Measurements from ENCODE around the gene ABHD17A.

The ABHD17A gene

GRCh38 chr19:1855040-1855827, 30.1 kb downstream of the ABHD17A start:
- H3K4me1 ChIP-seq (ENCODE audit: control insufficient read depth, insufficient read depth, low read length), result peaks cover 28% of the 10 kb centered on the region
- peak overlapping the region; percentile 66 for H3K4me3 ChIP-seq (ENCODE audit: low read length)
- H3K9me3 ChIP-seq (ENCODE audit: control insufficient read depth, low read length), result no peaks in the 10 kb centered on the region
- peak overlapping the region; percentile 82 for H3K9ac ChIP-seq (ENCODE audit: low read length)
- peak; percentile 96 for DNase-seq (ENCODE audit: low read depth)
- H3K27me3 ChIP-seq (replicated peaks; ENCODE audit: control insufficient read depth, insufficient read depth, low read length), result no peaks in the 10 kb centered on the region
- H3K36me3 ChIP-seq (ENCODE audit: control insufficient read depth, insufficient read depth, low read length, severe bottlenecking), result no peaks in the 10 kb centered on the region

- Histone ChIP-seq H3K4me3 (ENCODE audit: low read length) (peak overlapping the region; percentile 27), H3K4me1 (ENCODE audit: control insufficient read depth, insufficient read depth, low read length) (peaks cover 26% of the 10 kb centered on the region), H3K27me3 (replicated peaks; ENCODE audit: control insufficient read depth, insufficient read depth, low read length) (no peaks in the 10 kb centered on the region), H3K36me3 (ENCODE audit: control insufficient read depth, insufficient read depth, low read length, severe bottlenecking) (no peaks in the 10 kb centered on the region), H3K9ac (ENCODE audit: low read length) (peak overlapping the region; percentile 82), H3K9me3 (ENCODE audit: control insufficient read depth, low read length) (no peaks in the 10 kb centered on the region)
- no peak for DNase-seq (ENCODE audit: low read depth)
Measured at GRCh38 chr19:1854542-1855039, 30.7 kb downstream of the ABHD17A start.

GRCh38 chr19:1854039-1854541, 31.2 kb downstream of the ABHD17A start:
- Histone ChIP-seq H3K9ac (ENCODE audit: low read length) (no peak overlapping the region), H3K9me3 (ENCODE audit: control insufficient read depth, low read length) (no peaks in the 10 kb centered on the region), H3K4me3 (ENCODE audit: low read length) (no peak overlapping the region), H3K4me1 (ENCODE audit: control insufficient read depth, insufficient read depth, low read length) (peaks cover 26% of the 10 kb centered on the region), H3K27me3 (replicated peaks; ENCODE audit: control insufficient read depth, insufficient read depth, low read length) (no peaks in the 10 kb centered on the region), H3K36me3 (ENCODE audit: control insufficient read depth, insufficient read depth, low read length, severe bottlenecking) (no peaks in the 10 kb centered on the region)
- DNase-seq (ENCODE audit: low read depth), result no peak

GRCh38 chr19:1853295-1854038, 31.8 kb downstream of the ABHD17A start:
- no peaks in the 10 kb centered on the region for H3K27me3 ChIP-seq (replicated peaks; ENCODE audit: control insufficient read depth, insufficient read depth, low read length)
- peak overlapping the region; percentile 49 for H3K9ac ChIP-seq (ENCODE audit: low read length)
- peaks cover 26% of the 10 kb centered on the region for H3K4me1 ChIP-seq (ENCODE audit: control insufficient read depth, insufficient read depth, low read length)
- no peak overlapping the region for H3K4me3 ChIP-seq (ENCODE audit: low read length)
- no peaks in the 10 kb centered on the region for H3K9me3 ChIP-seq (ENCODE audit: control insufficient read depth, low read length)
- H3K36me3 ChIP-seq (ENCODE audit: control insufficient read depth, insufficient read depth, low read length, severe bottlenecking), result no peaks in the 10 kb centered on the region
- peak; percentile 87 for DNase-seq (ENCODE audit: low read depth)

GRCh38 chr19:1852581-1853128, 32.6 kb downstream of the ABHD17A start:
- H3K9me3 ChIP-seq (ENCODE audit: control insufficient read depth, low read length), result no peaks in the 10 kb centered on the region
- no peak for DNase-seq (ENCODE audit: low read depth)
- no peak overlapping the region for H3K9ac ChIP-seq (ENCODE audit: low read length)
- no peaks in the 10 kb centered on the region for H3K36me3 ChIP-seq (ENCODE audit: control insufficient read depth, insufficient read depth, low read length, severe bottlenecking)
- no peaks in the 10 kb centered on the region for H3K27me3 ChIP-seq (replicated peaks; ENCODE audit: control insufficient read depth, insufficient read depth, low read length)
- no peak overlapping the region for H3K4me3 ChIP-seq (ENCODE audit: low read length)
- H3K4me1 ChIP-seq (ENCODE audit: control insufficient read depth, insufficient read depth, low read length), result peaks cover 25% of the 10 kb centered on the region

GRCh38 chr19:1851654-1852580, 33.4 kb downstream of the ABHD17A start:
- H3K36me3 ChIP-seq (ENCODE audit: control insufficient read depth, insufficient read depth, low read length, severe bottlenecking), result no peaks in the 10 kb centered on the region
- no peak for DNase-seq (ENCODE audit: low read depth)
- H3K9ac ChIP-seq (ENCODE audit: low read length), result no peak overlapping the region
- no peak overlapping the region for H3K4me3 ChIP-seq (ENCODE audit: low read length)
- no peaks in the 10 kb centered on the region for H3K9me3 ChIP-seq (ENCODE audit: control insufficient read depth, low read length)
- peaks cover 24% of the 10 kb centered on the region for H3K4me1 ChIP-seq (ENCODE audit: control insufficient read depth, insufficient read depth, low read length)
- H3K27me3 ChIP-seq (replicated peaks; ENCODE audit: control insufficient read depth, insufficient read depth, low read length), result no peaks in the 10 kb centered on the region

- H3K9ac ChIP-seq (ENCODE audit: low read length), result no peak overlapping the region
- H3K4me3 ChIP-seq (ENCODE audit: low read length), result no peak overlapping the region
- no peak for DNase-seq (ENCODE audit: low read depth)
Measured at GRCh38 chr19:1850809-1851653, 34.3 kb downstream of the ABHD17A start.

GRCh38 chr19:1849886-1850398, 35.4 kb downstream of the ABHD17A start:
- Histone ChIP-seq H3K4me3 (ENCODE audit: low read length) (no peak overlapping the region), H3K4me1 (ENCODE audit: control insufficient read depth, insufficient read depth, low read length) (peaks cover 25% of the 10 kb centered on the region), H3K27me3 (replicated peaks; ENCODE audit: control insufficient read depth, insufficient read depth, low read length) (no peaks in the 10 kb centered on the region), H3K9me3 (ENCODE audit: control insufficient read depth, low read length) (no peaks in the 10 kb centered on the region), H3K36me3 (ENCODE audit: control insufficient read depth, insufficient read depth, low read length, severe bottlenecking) (no peaks in the 10 kb centered on the region), H3K9ac (ENCODE audit: low read length) (no peak overlapping the region)
- no peak for DNase-seq (ENCODE audit: low read depth)

More at GRCh38 chr19:1850809-1851653, 34.3 kb downstream of the ABHD17A start:
- Histone ChIP-seq H3K36me3 (ENCODE audit: control insufficient read depth, insufficient read depth, low read length, severe bottlenecking) (no peaks in the 10 kb centered on the region), H3K27me3 (replicated peaks; ENCODE audit: control insufficient read depth, insufficient read depth, low read length) (no peaks in the 10 kb centered on the region), H3K4me1 (ENCODE audit: control insufficient read depth, insufficient read depth, low read length) (peaks cover 26% of the 10 kb centered on the region), H3K9me3 (ENCODE audit: control insufficient read depth, low read length) (no peaks in the 10 kb centered on the region)

- Histone ChIP-seq H3K36me3 (ENCODE audit: control insufficient read depth, insufficient read depth, low read length, severe bottlenecking) (no peaks in the 10 kb centered on the region), H3K9ac (ENCODE audit: low read length) (no peak overlapping the region), H3K4me3 (ENCODE audit: low read length) (no peak overlapping the region), H3K9me3 (ENCODE audit: control insufficient read depth, low read length) (no peaks in the 10 kb centered on the region), H3K4me1 (ENCODE audit: control insufficient read depth, insufficient read depth, low read length) (peaks cover 31% of the 10 kb centered on the region), H3K27me3 (replicated peaks; ENCODE audit: control insufficient read depth, insufficient read depth, low read length) (no peaks in the 10 kb centered on the region)
- DNase-seq (ENCODE audit: low read depth), result no peak
Measured at GRCh38 chr19:1849132-1849474, 36.2 kb downstream of the ABHD17A start.

All from adipocyte (in vitro differentiated cells).